HepG2 (cell line): ENCODE measurements around the gene GNA12. TPM values are rescaled to one million over a fixed set of nuclear protein-coding genes. Genes with fewer than 3 reads are reported as not detected.

ENCODE experiments used
- CEBPB ChIP-seq: IDR thresholded peaks from 2 replicates; pipeline ENCODE4 v1.6.1; 2011; ENCODE audit warnings: low read depth, low read length, improper control_type of control experiment, borderline replicate concordance
- GATAD2A ChIP-seq: IDR thresholded peaks from 2 replicates; pipeline ENCODE4 v1.6.1; 2016
- GPN1 ChIP-seq: sonication (generic); formaldehyde crosslinking; IDR thresholded peaks from 2 replicates; pipeline ENCODE4 v1.5.1; 2020; ENCODE audit warnings: missing genetic modification reagents, borderline replicate concordance
- HDAC2 ChIP-seq: sonication (generic); formaldehyde crosslinking; IDR thresholded peaks from 2 replicates; pipeline ENCODE4 v1.4.0; 2020; ENCODE audit warnings: missing genetic modification reagents
- HMG20A ChIP-seq: IDR thresholded peaks from 2 replicates; pipeline ENCODE4 v1.6.1; 2016; ENCODE audit warnings: borderline replicate concordance
- HNF4G ChIP-seq, 2 experiments: sonication (generic) in 1 of 2; formaldehyde crosslinking in 1 of 2; IDR thresholded peaks; 2 replicates each; pipeline versions ENCODE4 v1.4.0 to v1.6.1; 2011 to 2020; ENCODE audit warnings: borderline replicate concordance in 2 of 2, low read depth in 2 of 2, mild to moderate bottlenecking in 2 of 2, low read length in 1 of 2, missing genetic modification reagents in 1 of 2, moderate library complexity in 1 of 2
- IRF1 ChIP-seq: sonication (generic); formaldehyde crosslinking; IDR thresholded peaks from 2 replicates; pipeline ENCODE4 v1.4.0; 2020; ENCODE audit warnings: low read depth, mild to moderate bottlenecking, missing genetic modification reagents
- NR2F1 ChIP-seq, 2 experiments: fragments of 450-650 bp in 1 of 2; formaldehyde crosslinking in 1 of 2; IDR thresholded peaks; 2 replicates each; pipeline versions ENCODE4 v1.5.0 to v1.6.1; 2016 to 2020; ENCODE audit warnings: mild to moderate bottlenecking in 1 of 2, missing compliant biosample characterization in 1 of 2, missing genetic modification reagents in 1 of 2, moderate library complexity in 1 of 2
- ONECUT2 ChIP-seq: sonication (generic); formaldehyde crosslinking; IDR thresholded peaks from 2 replicates; pipeline ENCODE4 v1.4.0; 2020; ENCODE audit warnings: missing genetic modification reagents
- SOX13 ChIP-seq, 3 experiments: fragments of 450-650 bp in 1 of 3; sonication (generic) in 1 of 3; formaldehyde crosslinking in 1 of 3; IDR thresholded peaks in 2 of 3; conservative IDR thresholded peaks in 1 of 3; 2 replicates each; pipeline versions ENCODE4 v1.5.0 to v1.6.1; 2016 to 2020; ENCODE audit warnings: antibody characterized with exemption in 1 of 3, mild to moderate bottlenecking in 1 of 3, missing compliant biosample characterization in 1 of 3, missing genetic modification reagents in 1 of 3, moderate library complexity in 1 of 3
- STAT6 ChIP-seq: sonication (generic); formaldehyde crosslinking; IDR thresholded peaks from 2 replicates; pipeline ENCODE4 v1.4.0; 2020; ENCODE audit warnings: missing genetic modification reagents, mild to moderate bottlenecking, borderline replicate concordance
- TCF12 ChIP-seq, 2 experiments: fragments of 450-650 bp in 1 of 2; sonication (generic) in 1 of 2; formaldehyde crosslinking in 1 of 2; IDR thresholded peaks; 2 replicates each; pipeline versions ENCODE4 v1.6.1 to v1.8.0; 2017 to 2022; ENCODE audit warnings: antibody characterized with exemption in 1 of 2, mild to moderate bottlenecking in 1 of 2, missing genetic modification reagents in 1 of 2, moderate library complexity in 1 of 2
- ZHX1 ChIP-seq: sonication (generic); formaldehyde crosslinking; IDR thresholded peaks from 2 replicates; pipeline ENCODE4 v1.8.1; 2022; ENCODE audit warnings: low read depth, mild to moderate bottlenecking, missing genetic modification reagents
- ZNF562 ChIP-seq: sonication (generic); formaldehyde crosslinking; IDR thresholded peaks from 2 replicates; pipeline ENCODE4 v1.8.0; 2022; ENCODE audit warnings: missing genetic modification reagents, borderline replicate concordance
- ZSCAN30 ChIP-seq: sonication (generic); formaldehyde crosslinking; IDR thresholded peaks from 2 replicates; pipeline ENCODE4 v1.5.0; 2020; ENCODE audit warnings: mild to moderate bottlenecking, missing genetic modification reagents
- polyA plus RNA-seq, 8 experiments: library from polyadenylated mRNA; depleted of rRNA in 3 of 8; stranded (reverse) in 7 of 8; unstranded in 1 of 8; fragments of >200 nt; fragmentation: Illumina TruSeq in 4 of 8; extraction: Trizol in 4 of 8; gene quantifications; 2 replicates each; pipeline versions ENCODE4 v1.2.1 to v1.2.3, GENCODE V29; 2011 to 2016; ENCODE audit warnings: low read depth in 4 of 8, missing spikeins in 1 of 8, mixed read lengths in 1 of 8; ENCODE audit not compliant: insufficient read depth in 1 of 8
- total RNA-seq, 5 experiments: library from RNA; depleted of rRNA; stranded (reverse); fragments of >200 nt; fragmentation: Illumina TruSeq; extraction: Trizol; gene quantifications; 2 replicates each; pipeline ENCODE4 v1.2.3, GENCODE V29; 2016; ENCODE audit warnings: low read depth in 1 of 5
- TF ChIP-seq, protein P1 (sequence below): IDR thresholded peaks from 2 replicates; pipeline ENCODE4 v1.6.1; 2016; ENCODE audit warnings: low read depth
- TF ChIP-seq, protein P2 (sequence below): sonication (generic); formaldehyde crosslinking; IDR thresholded peaks from 2 replicates; pipeline ENCODE4 v1.4.0; 2020; ENCODE audit warnings: missing genetic modification reagents

GNA12 gene
- total and polyA plus RNA-seq, 2 of the 13 experiments (the other 11 are each of a cell fraction or from before 2014, with no cell fraction given) = 16.2 to 50.9 TPM

DNA sequence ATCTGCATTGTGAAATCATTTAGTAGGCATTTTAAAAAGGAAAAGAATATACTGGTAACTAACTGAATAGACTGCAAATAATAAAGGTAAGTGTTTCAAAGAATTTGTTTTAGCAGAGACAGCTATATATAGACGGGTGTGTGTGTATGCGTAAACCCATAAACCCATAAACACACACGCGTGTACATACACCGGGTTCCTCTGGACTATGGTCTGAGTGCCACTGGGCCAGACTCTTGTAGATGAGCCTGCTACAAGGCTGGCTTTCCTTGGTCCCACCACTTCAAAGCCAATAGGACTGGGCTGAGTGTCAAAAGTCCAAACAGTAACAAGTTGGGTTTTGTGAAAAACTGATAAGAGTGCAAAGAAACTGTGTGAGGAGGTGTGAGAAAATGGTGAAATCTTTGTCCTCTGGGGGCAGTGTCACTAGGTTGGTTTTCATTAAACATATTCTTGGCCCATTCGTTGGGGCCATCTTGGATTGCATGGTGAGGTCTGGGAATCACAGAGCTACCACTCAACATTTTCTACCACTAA lies 39.8 kb downstream of the GNA12 start (continued):
- TF ChIP-seq STAT6 (CRISPR knock-in tag) = no peak
- TF ChIP-seq ONECUT2 = 0 out of 2 replicates have a peak, but pooled peaks have one; percentile 32
- TF ChIP-seq IRF1 = no peak
- peak; percentile 90 for TF ChIP-seq HNF4G (IDR thresholded peaks at IDR 0.05; ENCODE audit: borderline replicate concordance, low read depth, low read length)
- peak; percentile 58; the same call in 1 of the 2 replicates for TF ChIP-seq HNF4G (CRISPR knock-in tag; IDR thresholded peaks at IDR 0.05; ENCODE audit: borderline replicate concordance, low read depth)
- TF ChIP-seq HDAC2 (CRISPR knock-in tag) = peak; percentile 89
- TF ChIP-seq NR2F1 (CRISPR knock-in tag; IDR thresholded peaks at IDR 0.05) = 0 out of 4 replicates have a peak, but pooled peaks of 1 of the 2 experiments have one; percentile 4
- TF ChIP-seq, protein P1, sequence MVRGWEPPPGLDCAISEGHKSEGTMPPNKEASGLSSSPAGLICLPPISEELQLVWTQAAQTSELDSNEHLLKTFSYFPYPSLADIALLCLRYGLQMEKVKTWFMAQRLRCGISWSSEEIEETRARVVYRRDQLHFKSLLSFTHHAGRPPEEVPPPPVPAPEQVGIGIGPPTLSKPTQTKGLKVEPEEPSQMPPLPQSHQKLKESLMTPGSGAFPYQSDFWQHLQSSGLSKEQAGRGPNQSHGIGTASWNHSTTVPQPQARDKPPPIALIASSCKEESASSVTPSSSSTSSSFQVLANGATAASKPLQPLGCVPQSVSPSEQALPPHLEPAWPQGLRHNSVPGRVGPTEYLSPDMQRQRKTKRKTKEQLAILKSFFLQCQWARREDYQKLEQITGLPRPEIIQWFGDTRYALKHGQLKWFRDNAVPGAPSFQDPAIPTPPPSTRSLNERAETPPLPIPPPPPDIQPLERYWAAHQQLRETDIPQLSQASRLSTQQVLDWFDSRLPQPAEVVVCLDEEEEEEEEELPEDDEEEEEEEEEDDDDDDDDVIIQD = peak; percentile 76; the same call in 1 of the 2 replicates
- TF ChIP-seq, protein P2, sequence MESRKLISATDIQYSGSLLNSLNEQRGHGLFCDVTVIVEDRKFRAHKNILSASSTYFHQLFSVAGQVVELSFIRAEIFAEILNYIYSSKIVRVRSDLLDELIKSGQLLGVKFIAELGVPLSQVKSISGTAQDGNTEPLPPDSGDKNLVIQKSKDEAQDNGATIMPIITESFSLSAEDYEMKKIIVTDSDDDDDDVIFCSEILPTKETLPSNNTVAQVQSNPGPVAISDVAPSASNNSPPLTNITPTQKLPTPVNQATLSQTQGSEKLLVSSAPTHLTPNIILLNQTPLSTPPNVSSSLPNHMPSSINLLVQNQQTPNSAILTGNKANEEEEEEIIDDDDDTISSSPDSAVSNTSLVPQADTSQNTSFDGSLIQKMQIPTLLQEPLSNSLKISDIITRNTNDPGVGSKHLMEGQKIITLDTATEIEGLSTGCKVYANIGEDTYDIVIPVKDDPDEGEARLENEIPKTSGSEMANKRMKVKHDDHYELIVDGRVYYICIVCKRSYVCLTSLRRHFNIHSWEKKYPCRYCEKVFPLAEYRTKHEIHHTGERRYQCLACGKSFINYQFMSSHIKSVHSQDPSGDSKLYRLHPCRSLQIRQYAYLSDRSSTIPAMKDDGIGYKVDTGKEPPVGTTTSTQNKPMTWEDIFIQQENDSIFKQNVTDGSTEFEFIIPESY (CRISPR knock-in tag) = 0 out of 2 replicates have a peak, but pooled peaks have one; percentile 46
- TF ChIP-seq TCF12 (IDR thresholded peaks at IDR 0.05) = no peak
- no peak for TF ChIP-seq TCF12 (CRISPR knock-in tag; IDR thresholded peaks at IDR 0.05)
- no peak for TF ChIP-seq GPN1 (CRISPR knock-in tag)
- peak; percentile 93 for TF ChIP-seq GATAD2A (CRISPR knock-in tag)
- TF ChIP-seq SOX13 (IDR thresholded peaks at IDR 0.05) = peak; percentile 70
- peak in 1 of 2 experiments; percentile 83; a peak in 2 of 4 replicates for TF ChIP-seq SOX13 (CRISPR knock-in tag; conservative IDR thresholded peaks at IDR 0.05 in 1 of 2, IDR thresholded peaks at IDR 0.05 in 1 of 2)
- peak; percentile 63; the same call in 1 of the 2 replicates for TF ChIP-seq HMG20A
- TF ChIP-seq ZNF562 (CRISPR knock-in tag) = no peak
- TF ChIP-seq ZHX1 (CRISPR knock-in tag) = no peak
- TF ChIP-seq CEBPB = no peak
- TF ChIP-seq ZSCAN30 (CRISPR knock-in tag) = no peak
